Natural killer cell (primary cell): ENCODE data around the gene NAA38. TPM values are rescaled to one million over a fixed set of nuclear protein-coding genes. Genes with fewer than 3 reads are reported as not detected.

ENCODE experiments used
- ATAC-seq, 3 donors: fragments of 150-1000 bp in 2 of 3; fragments of 200-7000 bp in 1 of 3; cut with Tn5 transposase; 1 replicate in 1 of 3; 2 replicates in 2 of 3; pipeline ENCODE4 v1.10.0; 2021; ENCODE audit warnings: mild to moderate bottlenecking in 2 of 3, moderate library complexity in 2 of 3
- DNase-seq, 2 donors: peaks; one replicate each; pipeline versions ENCODE4 v3.0.0 to v3.0.0-alpha.2; 2013 to 2021; ENCODE audit warnings: mixed read lengths in 1 of 2
- H3K27ac ChIP-seq: one replicate; pipeline ENCODE4 v1.5.1; 2013; ENCODE audit warnings: mild to moderate bottlenecking, low read length
- H3K27me3 ChIP-seq: one replicate; pipeline ENCODE4 v1.6.1; 2013; ENCODE audit warnings: low read length; ENCODE audit not compliant: control insufficient read depth, insufficient read depth
- H3K36me3 ChIP-seq: one replicate; pipeline ENCODE4 v1.6.1; 2013; ENCODE audit warnings: low read length; ENCODE audit not compliant: control insufficient read depth, insufficient read depth
- H3K4me1 ChIP-seq: one replicate; pipeline ENCODE4 v1.6.1; 2013; ENCODE audit warnings: low read length; ENCODE audit not compliant: control insufficient read depth, insufficient read depth
- H3K4me3 ChIP-seq: one replicate; pipeline ENCODE4 v1.5.1; 2013; ENCODE audit warnings: low read length
- H3K9me3 ChIP-seq: one replicate; pipeline ENCODE4 v1.6.1; 2013; ENCODE audit warnings: low read length; ENCODE audit not compliant: control insufficient read depth, insufficient read depth
- H3K27ac Mint-ChIP-seq, 2 donors: one replicate each; pipeline ENCODE4 v1.8.0; 2022; ENCODE audit warnings: mild to moderate bottlenecking in 2 of 2, mixed read lengths in 2 of 2, moderate library complexity in 1 of 2
- H3K27me3 Mint-ChIP-seq, 2 donors: one replicate each; pipeline ENCODE4 v1.8.0; 2022; ENCODE audit warnings: low read depth in 2 of 2, mixed read lengths in 2 of 2
- H3K36me3 Mint-ChIP-seq: one replicate; pipeline ENCODE4 v1.8.0; 2022; ENCODE audit warnings: mixed read lengths
- H3K4me1 Mint-ChIP-seq, 2 donors: one replicate each; pipeline ENCODE4 v1.8.0; 2022; ENCODE audit warnings: mixed read lengths in 2 of 2
- H3K4me3 Mint-ChIP-seq: one replicate; pipeline ENCODE4 v1.8.0; 2022; ENCODE audit warnings: mild to moderate bottlenecking, moderate library complexity, mixed read lengths
- H3K9me3 Mint-ChIP-seq, 2 donors: one replicate each; pipeline ENCODE4 v1.8.0; 2022; ENCODE audit warnings: mixed read lengths in 2 of 2
- CTCF ChIP-seq: fragments of 200-600 bp; IDR thresholded peaks from one replicate; pipeline ENCODE4 v1.8.0; 2022; ENCODE audit warnings: antibody characterized with exemption
- WGBS: methylation state at CpG from one replicate; pipeline ENCODE4 v1.1.7; 2013; ENCODE audit warnings: missing lambda C conversion rate; ENCODE audit not compliant: insufficient coverage; 5-methylcytosine and 5-hydroxymethylcytosine counted together
- intact Hi-C: fragments of 100-400 bp; cut with micrococcal nuclease; formaldehyde crosslinking; loops from one replicate; pipeline ENCODE4 v1.14.2; 2022
- total RNA-seq, 4 donors: library from RNA; stranded (reverse); fragments of 120-200 nt in 1 of 4; gene quantifications; one replicate each; pipeline versions ENCODE4 v1.2.3 to v1.2.4, GENCODE V29; 2013 to 2022

Gene NAA38
- total RNA-seq, 3 donors from 2014 or later (not counting 1 experiment from before 2014, with no cell fraction given) = 35.9 to 40.3 (median 37.3) TPM

GRCh38 chr17:7830616-7831015 is 26.7 kb downstream of the NAA38 start:
- no peaks in the 10 kb centered on the region for H3K27me3 ChIP-seq
- H3K9me3 ChIP-seq = no peaks in the 10 kb centered on the region
- Mint-ChIP-seq H3K4me3 (no peak overlapping the region), H3K4me1 (peaks cover 7 to 23% of the 10 kb centered on the region in 2 donors), H3K27ac (no peak overlapping the region), H3K36me3 (no peaks in the 10 kb centered on the region), H3K9me3 (no peaks in the 10 kb centered on the region), H3K27me3 (peaks cover 8 to 11% of the 10 kb centered on the region in 2 donors)
- intact Hi-C loops = no loop called here
- peaks cover 15% of the 10 kb centered on the region for H3K4me1 ChIP-seq
- ATAC-seq = no peak
- no peak for DNase-seq
- H3K4me3 ChIP-seq = no peak overlapping the region
- 90% methylated on average over 8 of the region's 8 CpGs for WGBS
- TF ChIP-seq CTCF = no peak
- no peak overlapping the region for H3K27ac ChIP-seq
- H3K36me3 ChIP-seq = no peaks in the 10 kb centered on the region

- 69% methylated on average over 11 of the region's 12 CpGs for WGBS
- H3K27ac Mint-ChIP-seq = no peak overlapping the region
Measured at GRCh38 chr17:7825206-7825990, 32.0 kb downstream of the NAA38 start.

GRCh38 chr17:7824021-7824924 is 33.1 kb downstream of the NAA38 start:
- Mint-ChIP-seq H3K4me3 (no peak overlapping the region), H3K27ac (no peak overlapping the region), H3K36me3 (no peaks in the 10 kb centered on the region), H3K9me3 (no peaks in the 10 kb centered on the region), H3K27me3 (peaks cover 8 to 20% of the 10 kb centered on the region in 2 donors), H3K4me1 (no peaks in the 10 kb centered on the region)
- Histone ChIP-seq H3K27me3 (no peaks in the 10 kb centered on the region), H3K27ac (no peak overlapping the region), H3K4me1 (no peaks in the 10 kb centered on the region), H3K4me3 (no peak overlapping the region), H3K36me3 (no peaks in the 10 kb centered on the region), H3K9me3 (no peaks in the 10 kb centered on the region)
- no peak for DNase-seq
- 94% methylated on average over 9 of the region's 9 CpGs for WGBS
- no peak for ATAC-seq
- intact Hi-C loops = loop anchor here (5.0 kb wide), 1 partner anchor 233 kb away; no protein-coding TSS in a partner anchor
- TF ChIP-seq CTCF = no peak

More at GRCh38 chr17:7825206-7825990, 32.0 kb downstream of the NAA38 start:
- H3K4me1 Mint-ChIP-seq = no peaks in the 10 kb centered on the region
- no peak for TF ChIP-seq CTCF
- ATAC-seq (no peak), DNase-seq (no peak)
- Histone ChIP-seq H3K27ac (no peak overlapping the region), H3K27me3 (no peaks in the 10 kb centered on the region), H3K9me3 (no peaks in the 10 kb centered on the region), H3K36me3 (no peaks in the 10 kb centered on the region), H3K4me1 (no peaks in the 10 kb centered on the region), H3K4me3 (no peak overlapping the region)
- H3K36me3 Mint-ChIP-seq = no peaks in the 10 kb centered on the region
- intact Hi-C loops = no loop called here
- no peaks in the 10 kb centered on the region for H3K9me3 Mint-ChIP-seq
- no peak overlapping the region for H3K4me3 Mint-ChIP-seq
- H3K27me3 Mint-ChIP-seq = peaks cover 8 to 21% of the 10 kb centered on the region in 2 donors
